Mesodermal cell (in vitro differentiated cells): ENCODE data around the gene ANAPC1.
"Not testable (repeated sequence)": the region's sequence is repeated elsewhere in the genome, so short reads cannot be mapped to it uniquely, and the experiment has no call there.

Source experiments
- H3K27ac ChIP-seq: 2 replicates; pipeline ENCODE4 v1.7.0; 2013; ENCODE audit warnings: mild to moderate bottlenecking, low read depth, low read length, moderate library complexity; ENCODE audit not compliant: severe bottlenecking
- H3K36me3 ChIP-seq: 2 replicates; pipeline ENCODE4 v1.7.1; 2013; ENCODE audit warnings: mild to moderate bottlenecking, low read length, moderate library complexity; ENCODE audit not compliant: control insufficient read depth, insufficient read depth
- H3K4me1 ChIP-seq: one replicate; pipeline ENCODE4 v1.7.1; 2013; ENCODE audit warnings: mild to moderate bottlenecking, low read length; ENCODE audit not compliant: insufficient read depth, control insufficient read depth, poor library complexity, severe bottlenecking
- H3K4me3 ChIP-seq: 2 replicates; pipeline ENCODE4 v1.7.0; 2013; ENCODE audit warnings: low read length, control low read depth, mild to moderate bottlenecking; ENCODE audit not compliant: insufficient read depth, poor library complexity, severe bottlenecking; ENCODE audit errors: extremely low read depth
- H3K9me3 ChIP-seq: 2 replicates; pipeline ENCODE4 v1.7.1; 2013; ENCODE audit warnings: mild to moderate bottlenecking, low read length, moderate library complexity; ENCODE audit not compliant: control insufficient read depth
- WGBS, 2 experiments: methylation state at CpG; one replicate each; pipeline ENCODE4 v1.1.5; 2013; ENCODE audit warnings: missing lambda C conversion rate in 2 of 2; ENCODE audit not compliant: insufficient coverage in 2 of 2; 5-methylcytosine and 5-hydroxymethylcytosine counted together

Gene ANAPC1

GRCh38 chr2:111790633-111791032 lies 93.4 kb downstream of the ANAPC1 start:
- H3K4me1 ChIP-seq, H3K27ac ChIP-seq, H3K9me3 ChIP-seq, H3K4me3 ChIP-seq, H3K36me3 ChIP-seq: not testable (repeated sequence)
- WGBS, 2 experiments, result no CpG with 5 or more reads among the region's 1 CpG

GRCh38 chr2:111784081-111784480 lies 99.9 kb downstream of the ANAPC1 start:
- H3K4me3 ChIP-seq, H3K36me3 ChIP-seq, H3K27ac ChIP-seq, H3K4me1 ChIP-seq, H3K9me3 ChIP-seq: not testable (repeated sequence)
- WGBS, 2 experiments, result 100% methylated on average over 1 of the region's 3 CpGs

DNA sequence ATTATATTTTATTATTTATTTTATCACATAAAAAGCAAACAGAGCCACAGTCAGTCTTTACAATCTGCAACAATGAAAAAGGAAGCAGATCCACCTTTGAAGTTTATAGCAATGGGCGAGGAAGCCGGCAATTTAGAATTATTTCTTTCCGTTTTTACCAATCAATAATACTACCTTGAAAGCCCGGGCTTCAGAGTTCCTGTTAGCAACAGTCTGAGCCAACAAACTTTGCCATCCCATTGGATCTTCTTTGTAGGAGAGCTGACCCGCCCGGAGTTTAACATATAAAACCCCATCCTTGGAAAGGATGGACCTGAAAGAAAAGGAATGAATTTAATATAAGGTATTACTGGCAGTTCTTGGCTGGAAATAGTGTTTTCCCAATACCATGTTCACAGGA lies 101.8 kb downstream of the ANAPC1 start:
- not testable (repeated sequence) for H3K4me3 ChIP-seq, H3K4me1 ChIP-seq, H3K9me3 ChIP-seq, H3K27ac ChIP-seq, H3K36me3 ChIP-seq
- WGBS, 2 experiments, result no CpG with 5 or more reads among the region's 6 CpGs

DNA sequence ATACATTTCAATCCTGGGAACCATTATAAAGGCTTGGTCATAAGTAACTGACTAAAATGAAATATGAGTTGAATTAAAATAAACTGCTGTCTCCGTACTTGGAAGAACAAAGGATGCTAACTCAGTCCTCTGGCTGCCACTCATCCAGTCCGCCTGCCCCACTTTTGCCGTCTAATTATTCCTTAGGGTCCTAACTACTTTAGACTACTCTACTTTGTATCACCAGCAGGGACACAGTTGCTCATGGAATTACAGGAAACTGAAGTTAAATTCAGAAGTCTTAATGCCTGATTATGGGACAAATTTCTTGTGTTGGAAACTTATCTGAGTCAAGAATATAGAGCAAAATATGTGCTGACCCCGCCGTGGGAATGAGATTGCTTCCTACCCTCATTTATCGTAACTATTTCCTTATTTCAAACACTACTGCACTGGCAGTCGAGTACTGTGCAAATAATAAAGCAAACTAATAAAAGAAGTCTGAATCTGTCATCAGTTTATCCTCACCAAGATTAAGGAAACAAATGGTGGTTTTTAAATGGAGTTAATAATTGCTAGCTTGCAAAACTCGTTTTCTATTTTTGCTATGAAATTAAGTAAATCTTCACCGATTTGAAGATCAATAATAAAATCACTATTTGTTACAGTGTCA lies 102.4 kb downstream of the ANAPC1 start:
- not testable (repeated sequence) for H3K27ac ChIP-seq, H3K4me1 ChIP-seq, H3K9me3 ChIP-seq, H3K36me3 ChIP-seq, H3K4me3 ChIP-seq
- WGBS, 2 experiments, result no CpG with 5 or more reads among the region's 9 CpGs

- H3K4me1 ChIP-seq, H3K9me3 ChIP-seq, H3K27ac ChIP-seq, H3K36me3 ChIP-seq, H3K4me3 ChIP-seq: not testable (repeated sequence)
- WGBS, 2 experiments, result 83 to 100% methylated on average over 1 to 2 of the region's 4 CpGs
Observed at GRCh38 chr2:111777155-111777554, 106.8 kb downstream of the ANAPC1 start.

DNA sequence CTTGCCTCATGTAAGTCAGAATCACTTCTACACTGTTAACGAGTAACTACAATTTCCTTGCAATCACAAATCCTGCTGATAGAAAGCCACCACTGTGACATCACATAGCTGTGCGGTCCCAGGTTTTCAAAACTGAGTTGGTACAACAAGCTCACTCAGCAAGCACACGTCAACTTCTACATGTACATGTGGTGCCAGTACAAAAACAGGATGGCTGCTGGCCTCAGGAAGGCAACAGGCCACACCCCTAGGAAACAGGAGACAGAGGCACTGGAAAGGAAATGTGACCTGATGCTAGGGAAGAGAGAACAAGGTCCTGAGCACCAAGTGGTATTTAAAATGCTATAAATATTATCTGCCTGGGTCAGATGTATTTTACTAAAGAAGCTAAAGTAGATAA lies 107.7 kb downstream of the ANAPC1 start:
- not testable (repeated sequence) for H3K4me1 ChIP-seq, H3K27ac ChIP-seq, H3K4me3 ChIP-seq, H3K36me3 ChIP-seq, H3K9me3 ChIP-seq
- WGBS, 2 experiments, result no CpG with 5 or more reads among the region's 3 CpGs

- H3K36me3 ChIP-seq, H3K27ac ChIP-seq, H3K9me3 ChIP-seq, H3K4me1 ChIP-seq, H3K4me3 ChIP-seq: not testable (repeated sequence)
- no CpG with 5 or more reads among the region's 6 CpGs for WGBS, 2 experiments
Observed at GRCh38 chr2:111772180-111772579, 111.8 kb downstream of the ANAPC1 start.

- H3K4me1 ChIP-seq, H3K4me3 ChIP-seq, H3K27ac ChIP-seq, H3K9me3 ChIP-seq, H3K36me3 ChIP-seq: not testable (repeated sequence)
- WGBS, 2 experiments, result no CpG with 5 or more reads among the region's 3 CpGs
Observed at GRCh38 chr2:111770916-111771658, 112.9 kb downstream of the ANAPC1 start.

DNA sequence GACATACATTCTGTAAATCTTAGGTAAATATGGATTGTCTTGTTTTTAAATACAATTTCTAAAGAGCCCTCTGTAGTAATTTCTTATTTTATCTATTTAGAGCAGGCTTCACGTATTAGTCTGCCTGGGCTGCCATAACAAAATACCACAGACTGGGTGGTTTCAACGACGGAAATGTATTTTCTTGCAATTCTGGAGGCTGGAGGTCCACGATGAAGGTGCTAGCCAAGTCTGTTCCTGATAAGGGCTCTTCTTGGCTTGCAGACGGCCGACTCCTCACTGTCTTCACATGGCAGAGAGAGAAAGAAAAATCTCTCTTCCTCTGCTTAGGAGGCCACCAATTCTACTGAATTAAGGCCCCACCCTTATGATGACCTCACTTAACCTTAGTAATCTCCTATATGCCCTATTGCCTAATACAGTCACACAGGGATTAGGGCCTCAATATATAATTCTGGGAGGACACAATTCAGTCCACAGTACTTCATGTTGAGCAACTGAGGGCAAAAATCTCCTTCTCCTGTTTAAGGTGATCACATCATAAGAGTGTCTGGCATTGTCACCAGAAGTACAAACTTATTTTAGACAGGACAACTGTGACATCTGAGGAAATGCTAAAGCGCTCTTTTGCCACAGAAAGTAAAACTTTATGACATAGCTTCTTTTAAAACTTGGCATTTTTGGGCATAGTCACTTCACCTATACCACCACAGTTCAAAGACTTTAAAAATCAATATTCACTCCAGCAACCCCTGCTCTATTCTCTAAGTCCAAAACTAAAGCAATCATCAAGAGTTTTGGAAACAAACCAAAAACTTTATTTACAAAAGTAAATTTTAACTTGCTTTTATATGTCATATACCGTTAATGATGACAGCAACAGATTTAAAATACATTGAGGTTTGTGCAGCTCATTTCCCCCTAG lies 115.5 kb downstream of the ANAPC1 start:
- not testable (repeated sequence) for H3K4me3 ChIP-seq, H3K9me3 ChIP-seq, H3K36me3 ChIP-seq, H3K4me1 ChIP-seq, H3K27ac ChIP-seq
- WGBS, 2 experiments, result 100% methylated on average over 3 of the region's 8 CpGs; no CpG with 5 or more reads in 1 of the 2 experiments

DNA sequence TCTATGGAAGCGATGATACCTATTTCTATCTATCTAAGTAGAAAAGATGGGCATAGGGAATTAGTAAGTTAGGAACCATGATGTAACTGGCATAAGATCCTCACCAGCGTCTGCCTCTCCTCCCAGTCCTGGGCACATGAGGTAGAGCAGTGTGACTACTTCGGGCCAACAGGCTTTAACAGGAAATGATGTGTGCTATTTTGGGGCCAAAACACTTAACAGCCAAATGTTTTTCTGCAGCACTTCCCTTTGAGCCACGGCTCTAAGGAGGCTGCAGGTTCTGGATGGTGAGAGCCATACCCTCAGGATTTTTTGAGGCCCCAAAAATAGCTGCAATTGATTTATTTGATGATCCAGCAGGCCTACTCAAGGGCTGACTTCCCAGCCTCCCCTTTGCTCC lies 116.9 kb downstream of the ANAPC1 start:
- H3K4me1 ChIP-seq, H3K36me3 ChIP-seq, H3K9me3 ChIP-seq, H3K27ac ChIP-seq, H3K4me3 ChIP-seq: not testable (repeated sequence)
- WGBS, 2 experiments, result 83 to 100% methylated on average over 1 of the region's 4 CpGs

- not testable (repeated sequence) for H3K27ac ChIP-seq, H3K36me3 ChIP-seq, H3K4me1 ChIP-seq, H3K4me3 ChIP-seq, H3K9me3 ChIP-seq
- WGBS, 2 experiments, result no CpG with 5 or more reads among the region's 8 CpGs
Observed at GRCh38 chr2:111766295-111766694, 117.7 kb downstream of the ANAPC1 start.
